Heart right ventricle (tissue), 16 donors: Measurements from ENCODE around the gene CHRNA4. TPM values are rescaled to one million over a fixed set of nuclear protein-coding genes. Genes with fewer than 3 reads are reported as not detected.
"Not testable (repeated sequence)": the region's sequence is repeated elsewhere in the genome, so short reads cannot be mapped to it uniquely, and the experiment has no call there.

Source experiments
- ATAC-seq, 8 donors: fragments of 200-7000 bp; cut with Tn5 transposase; one replicate each; pipeline ENCODE4 v1.9.1; 2020; ENCODE audit warnings: mild to moderate bottlenecking in 8 of 8, moderate library complexity in 8 of 8, moderate number of reproducible peaks in 1 of 8
- DNase-seq, 2 donors: peaks; one replicate each; pipeline ENCODE4 v3.0.0-alpha.2; 2020
- H3K27ac ChIP-seq, 10 donors: fragments of 200-600 bp; sonication (generic) in 2 of 10; one replicate each; pipeline versions ENCODE4 v1.5.0 to v1.8.0; 2020 to 2022; ENCODE audit warnings: mild to moderate bottlenecking in 3 of 10
- H3K27me3 ChIP-seq, 7 donors: fragments of 200-600 bp; one replicate each; pipeline ENCODE4 v1.8.0; 2021 to 2022; ENCODE audit warnings: mild to moderate bottlenecking in 2 of 7
- H3K36me3 ChIP-seq, 9 donors: fragments of 200-600 bp; sonication (generic) in 1 of 9; one replicate each; pipeline versions ENCODE4 v1.5.0 to v1.8.0; 2020 to 2022; ENCODE audit warnings: mild to moderate bottlenecking in 2 of 9
- H3K4me1 ChIP-seq, 9 donors: fragments of 200-600 bp; sonication (generic) in 1 of 9; one replicate each; pipeline versions ENCODE4 v1.5.0 to v1.8.0; 2020 to 2022; ENCODE audit warnings: mild to moderate bottlenecking in 4 of 9
- H3K4me3 ChIP-seq, 10 donors: fragments of 200-600 bp; sonication (generic) in 2 of 10; one replicate each; pipeline versions ENCODE4 v1.5.0 to v1.8.0; 2020 to 2022; ENCODE audit warnings: mild to moderate bottlenecking in 7 of 10, moderate library complexity in 2 of 10
- H3K9me3 ChIP-seq, 11 donors: fragments of 200-600 bp in 10 of 11; sonication (generic) in 2 of 11; one replicate each; pipeline versions ENCODE4 v1.5.0 to v1.8.0; 2013 to 2022; ENCODE audit warnings: mild to moderate bottlenecking in 2 of 11, control low read depth in 1 of 11, moderate library complexity in 1 of 11
- WGBS, 2 donors: extraction: QIAGEN DNeasy Blood & Tissue Kit; methylation state at CpG; one replicate each; pipeline ENCODE4 v1.1.7; 2013; ENCODE audit warnings: inconsistent platforms in 1 of 2; 5-methylcytosine and 5-hydroxymethylcytosine counted together
- intact Hi-C, 10 donors: fragments of 100-400 bp; cut with DNase I; formaldehyde crosslinking; loops; one replicate each; pipeline versions ENCODE4 v1.11.1 to v1.14.2; 2022
- polyA plus RNA-seq, 2 donors: library from polyadenylated mRNA; stranded (reverse); fragments of 200-250 nt; gene quantifications; one replicate each; pipeline ENCODE4 v1.2.3, GENCODE V29; 2013
- total RNA-seq, 10 donors: library from RNA; stranded (reverse); fragmentation: NEBNext Ultra II Directional in 3 of 10; extraction: Animal tissue kit (Norgen Biotek cat#: 25700) in 3 of 10; gene quantifications; one replicate each; pipeline versions ENCODE4 v1.2.1 to v1.2.4, GENCODE V29; 2021 to 2023
- TF ChIP-seq, protein P1 (sequence below), 9 donors: fragments of 200-600 bp; sonication (generic) in 2 of 9; IDR thresholded peaks; one replicate each; pipeline versions ENCODE4 v1.5.0 to v1.8.0; 2021 to 2022; ENCODE audit warnings: antibody characterized with exemption in 9 of 9, mild to moderate bottlenecking in 5 of 9, moderate library complexity in 1 of 9
- donor health status: Arrhythmogenic right ventricular cardiomyopathy.
- donor health status: ischemic (EF 13 %, LVEDD 7.1; RV severe dilation, severe dysfunction).
- donor health status: healthy with polysubstance abuse.
- donor health status: DM: no; HTN: yes; CAD: no.
- donor health status: DM: no; HTN: no; CAD: no.
- donor health status: ischemic (EF 25% LVEDD 6.9; RV normal size, moderate dysfunction).
- donor health status: ischemic (EF 25% LVEDD 5.7; RV mildly dilated, moderate dysfunction).
- donor health status: healthy.
- donor health status: DM: yes; HTN: yes; CAD: no.
- donor health status: Ischemic cardiomyopathy.
- donor health status: ischemic (EF 35%, LVEDD 5.7; RV mildly dilated, moderate dysfunction).
- donor health status: nonischemic (EF 11% LVEDD 7.7; RV severe dilation, severe dysfunction).
- donor health status: DM: yes; HTN: yes; CAD: no.
- donor health status: PGD.
- donor health status: ischemic (EF 29% LVEDD 5.4; RV normal size, mild dysfunction).
- donor health status: nonischemic (EF 23%, LVEDD 6.1; RV moderate dilation, normal function).

Gene CHRNA4
- total and polyA plus RNA-seq, 12 donors, result 0.06 to 1.5 (median 0.90) TPM; not detected in 4

DNA sequence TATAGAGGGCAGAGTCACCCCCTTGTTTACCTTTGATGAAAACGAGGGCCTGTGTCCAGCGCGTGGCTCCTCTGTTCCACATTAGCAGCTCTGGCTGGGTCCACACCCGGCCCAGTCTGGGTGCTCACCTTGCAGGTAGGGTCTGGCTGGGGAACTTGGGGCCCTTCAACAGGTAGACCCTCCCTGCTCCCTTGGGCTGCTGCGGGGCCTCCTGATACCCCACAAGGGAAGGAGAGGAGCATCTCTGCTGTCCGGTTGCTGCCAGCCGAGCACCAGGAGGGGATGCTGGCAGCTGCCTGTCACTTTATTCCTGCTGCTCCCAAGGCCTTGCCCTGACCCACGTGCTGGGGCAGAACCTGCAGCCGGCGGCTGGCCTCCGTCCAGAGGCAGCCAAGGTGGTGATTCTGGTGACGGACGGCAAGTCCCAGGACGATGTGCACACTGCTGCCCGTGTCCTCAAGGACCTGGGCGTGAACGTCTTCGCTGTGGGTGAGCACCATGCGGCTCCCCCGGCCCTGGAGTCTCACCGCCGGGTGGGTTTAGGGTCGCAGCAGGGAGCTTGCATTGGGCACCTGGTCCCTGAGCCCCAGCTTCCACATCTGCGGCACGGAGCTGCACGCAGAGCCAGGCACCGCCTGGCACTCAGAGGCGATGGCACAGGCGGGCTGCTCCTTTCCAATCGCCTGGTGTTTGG is 52.8 kb downstream of the CHRNA4 start:
- H3K27ac ChIP-seq, result no peak overlapping the region
- no peak overlapping the region for H3K4me3 ChIP-seq
- H3K4me1 ChIP-seq, result peaks cover 0 to 18% (median 0%) of the 10 kb centered on the region in 9 donors
- no peaks in the 10 kb centered on the region for H3K36me3 ChIP-seq
- TF ChIP-seq, protein P1, sequence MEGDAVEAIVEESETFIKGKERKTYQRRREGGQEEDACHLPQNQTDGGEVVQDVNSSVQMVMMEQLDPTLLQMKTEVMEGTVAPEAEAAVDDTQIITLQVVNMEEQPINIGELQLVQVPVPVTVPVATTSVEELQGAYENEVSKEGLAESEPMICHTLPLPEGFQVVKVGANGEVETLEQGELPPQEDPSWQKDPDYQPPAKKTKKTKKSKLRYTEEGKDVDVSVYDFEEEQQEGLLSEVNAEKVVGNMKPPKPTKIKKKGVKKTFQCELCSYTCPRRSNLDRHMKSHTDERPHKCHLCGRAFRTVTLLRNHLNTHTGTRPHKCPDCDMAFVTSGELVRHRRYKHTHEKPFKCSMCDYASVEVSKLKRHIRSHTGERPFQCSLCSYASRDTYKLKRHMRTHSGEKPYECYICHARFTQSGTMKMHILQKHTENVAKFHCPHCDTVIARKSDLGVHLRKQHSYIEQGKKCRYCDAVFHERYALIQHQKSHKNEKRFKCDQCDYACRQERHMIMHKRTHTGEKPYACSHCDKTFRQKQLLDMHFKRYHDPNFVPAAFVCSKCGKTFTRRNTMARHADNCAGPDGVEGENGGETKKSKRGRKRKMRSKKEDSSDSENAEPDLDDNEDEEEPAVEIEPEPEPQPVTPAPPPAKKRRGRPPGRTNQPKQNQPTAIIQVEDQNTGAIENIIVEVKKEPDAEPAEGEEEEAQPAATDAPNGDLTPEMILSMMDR (IDR thresholded peaks at IDR 0.05), result no peak
- ATAC-seq (no peak), DNase-seq (no peak)
- H3K27me3 ChIP-seq, result peaks cover 7 to 59% (median 42%) of the 10 kb centered on the region in 7 donors
- intact Hi-C loops, result loop anchor here in 4 of 10 donors (2.0 kb wide), 2 partner anchors 72 to 74 kb away; no protein-coding TSS in a partner anchor
- WGBS, 2 donors, result 77 to 84% methylated on average over 30 of the region's 30 CpGs
- no peaks in the 10 kb centered on the region for H3K9me3 ChIP-seq

DNA sequence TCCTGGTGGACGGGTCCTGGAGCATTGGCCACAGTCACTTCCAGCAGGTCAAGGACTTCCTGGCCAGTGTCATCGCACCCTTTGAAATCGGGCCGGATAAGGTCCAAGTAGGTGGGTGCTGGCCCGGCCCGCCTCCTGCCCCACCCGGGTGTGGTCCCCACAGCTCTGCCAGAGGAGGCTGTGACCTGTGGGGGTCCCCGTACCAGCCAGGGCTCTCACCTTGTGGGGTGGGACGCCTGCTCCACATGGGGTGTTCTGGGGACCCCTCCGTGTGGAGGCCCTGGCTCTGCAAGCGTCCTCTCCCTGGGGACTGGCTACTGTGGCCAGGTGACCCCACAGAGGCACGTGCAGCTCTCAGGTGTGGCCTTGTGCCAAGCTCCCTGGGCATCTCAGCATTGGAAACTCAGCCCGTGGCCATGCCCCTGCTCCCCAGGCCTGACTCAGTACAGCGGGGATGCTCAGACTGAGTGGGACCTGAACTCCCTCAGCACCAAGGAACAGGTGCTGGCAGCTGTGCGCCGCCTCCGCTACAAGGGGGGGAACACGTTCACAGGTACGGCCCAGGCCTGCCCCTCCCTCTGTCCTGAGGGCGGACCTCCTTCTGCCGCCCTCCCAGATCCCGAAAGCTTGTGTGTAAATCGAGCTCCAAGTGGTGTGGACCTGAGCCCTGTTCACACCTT is 53.5 kb downstream of the CHRNA4 start:
- Histone ChIP-seq H3K4me3 (no peak overlapping the region), H3K9me3 (peaks cover 0 to 3% (median 0%) of the 10 kb centered on the region in 11 donors), H3K27me3 (peaks cover 7 to 57% (median 42%) of the 10 kb centered on the region in 7 donors), H3K36me3 (no peaks in the 10 kb centered on the region), H3K4me1 (peaks cover 0 to 12% (median 0%) of the 10 kb centered on the region in 9 donors), H3K27ac (no peak overlapping the region)
- 81 to 82% methylated on average over 23 of the region's 23 CpGs for WGBS, 2 donors
- no peak for ATAC-seq
- no peak for DNase-seq
- intact Hi-C loops, result loop anchor here in 4 of 10 donors (2.0 kb wide), 2 partner anchors 73 to 75 kb away; no protein-coding TSS in a partner anchor
- TF ChIP-seq, protein P1 (IDR thresholded peaks at IDR 0.05), result no peak

DNA sequence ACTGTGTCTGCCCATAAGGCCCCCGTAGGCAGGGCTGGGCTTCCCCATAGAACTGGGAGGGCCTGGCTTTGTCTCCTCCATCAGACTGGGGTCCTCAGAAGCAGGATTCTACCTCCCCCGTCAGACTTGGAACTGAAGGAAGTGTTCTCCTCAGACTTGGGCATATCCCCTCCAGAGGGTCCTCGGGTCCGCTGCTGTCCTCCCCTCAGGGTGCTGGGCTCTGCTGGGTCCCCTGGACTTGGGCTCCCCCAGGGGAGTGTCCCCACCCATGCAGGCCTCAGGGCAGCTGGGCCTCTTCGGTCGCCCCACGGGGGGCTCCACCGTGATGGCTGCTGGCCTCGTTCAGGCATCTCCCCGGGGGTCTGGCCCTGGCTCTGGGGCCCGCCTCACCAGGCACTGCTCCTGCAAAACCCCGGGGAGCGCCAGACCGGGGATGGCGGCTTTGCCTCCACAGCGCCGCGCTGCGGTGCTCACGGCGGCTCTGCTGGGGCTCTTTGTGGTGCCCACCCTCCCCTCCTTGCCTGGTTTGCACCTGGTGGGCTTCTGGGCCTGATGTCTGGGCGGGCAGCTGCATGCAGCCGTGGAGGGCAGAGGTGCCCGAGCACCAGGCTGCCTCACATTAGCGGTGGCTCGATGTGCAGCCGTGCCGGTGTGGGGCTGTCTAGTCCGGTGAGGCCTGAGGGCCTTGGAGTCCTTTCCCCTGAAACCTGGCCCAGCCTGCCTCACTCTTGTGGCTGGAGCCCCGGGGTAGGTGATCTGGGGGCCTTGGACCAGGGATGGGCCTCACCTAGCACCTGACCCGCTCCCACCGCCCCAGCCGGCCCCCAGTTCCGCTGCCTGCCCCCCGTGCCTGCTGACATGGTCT is 54.2 kb downstream of the CHRNA4 start:
- TF ChIP-seq, protein P1 (IDR thresholded peaks at IDR 0.05), result no peak
- Histone ChIP-seq H3K4me3 (no peak overlapping the region), H3K36me3 (no peaks in the 10 kb centered on the region), H3K4me1 (peaks cover 0 to 6% (median 0%) of the 10 kb centered on the region in 9 donors), H3K27me3 (peaks cover 7 to 53% (median 43%) of the 10 kb centered on the region in 7 donors), H3K9me3 (peaks cover 0 to 11% (median 0%) of the 10 kb centered on the region in 11 donors), H3K27ac (no peak overlapping the region)
- DNase-seq, result no peak
- no peak for ATAC-seq
- intact Hi-C loops, result no loop called here
- WGBS, 2 donors, result 83 to 84% methylated on average over 35 of the region's 35 CpGs

DNA sequence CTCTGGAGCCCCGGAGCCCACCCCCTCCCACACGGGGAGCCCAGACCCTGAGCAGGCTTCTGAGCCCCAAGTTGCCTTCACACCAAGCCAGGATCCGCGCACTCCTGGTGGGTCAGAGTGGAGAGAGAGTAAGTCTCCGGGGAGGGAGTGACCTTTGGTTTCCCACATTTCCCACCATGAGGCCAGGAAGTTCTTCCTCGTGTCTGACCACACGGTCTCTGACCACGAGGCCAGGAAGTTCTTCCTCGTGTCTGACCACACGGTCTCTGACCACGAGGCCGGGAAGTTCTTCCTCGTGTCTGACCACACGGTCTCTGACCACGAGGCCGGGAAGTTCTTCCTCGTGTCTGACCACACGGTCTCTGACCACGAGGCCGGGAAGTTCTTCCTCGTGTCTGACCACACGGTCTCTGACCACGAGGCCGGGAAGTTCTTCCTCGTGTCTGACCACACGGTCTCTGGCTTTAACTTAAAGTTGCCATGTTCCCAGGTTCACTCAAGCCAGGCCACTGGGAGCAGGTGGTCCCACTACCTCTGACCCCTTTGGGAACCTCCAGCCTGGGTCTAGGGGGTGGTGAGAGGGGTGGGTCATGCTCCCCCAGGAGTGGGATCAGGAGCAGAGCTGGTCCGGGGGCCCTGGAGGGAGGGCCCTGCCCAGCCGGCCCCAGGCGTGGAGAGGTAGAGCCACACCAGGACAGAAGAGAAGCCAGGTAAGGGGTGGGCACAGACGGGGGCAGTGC is 55.0 kb downstream of the CHRNA4 start:
- intact Hi-C loops, H3K4me1 ChIP-seq, H3K36me3 ChIP-seq, H3K4me3 ChIP-seq, DNase-seq, ATAC-seq, H3K27ac ChIP-seq: not testable (repeated sequence)
- H3K27me3 ChIP-seq, result peaks cover 7 to 56% (median 48%) of the 10 kb centered on the region in 7 donors
- peaks cover 0 to 19% (median 5%) of the 10 kb centered on the region in 11 donors for H3K9me3 ChIP-seq
- WGBS, 2 donors, result 77 to 80% methylated on average over 20 to 23 of the region's 30 CpGs
